ENCODE measurements around the gene FCRLB.
"Not testable (repeated sequence)": the region's sequence is repeated elsewhere in the genome, so short reads cannot be mapped to it uniquely, and the experiment has no call there.

Gene FCRLB

GRCh38 chr1:161720422-161720821, 922 bp upstream of the FCRLB start:
- no peak for DNase-seq (ENCODE audit: low read depth in 2 of 2)

- DNase-seq (ENCODE audit: low read depth in 2 of 2), result no peak
Measured at GRCh38 chr1:161721738-161722343, 497 bp downstream of the FCRLB start.

DNA sequence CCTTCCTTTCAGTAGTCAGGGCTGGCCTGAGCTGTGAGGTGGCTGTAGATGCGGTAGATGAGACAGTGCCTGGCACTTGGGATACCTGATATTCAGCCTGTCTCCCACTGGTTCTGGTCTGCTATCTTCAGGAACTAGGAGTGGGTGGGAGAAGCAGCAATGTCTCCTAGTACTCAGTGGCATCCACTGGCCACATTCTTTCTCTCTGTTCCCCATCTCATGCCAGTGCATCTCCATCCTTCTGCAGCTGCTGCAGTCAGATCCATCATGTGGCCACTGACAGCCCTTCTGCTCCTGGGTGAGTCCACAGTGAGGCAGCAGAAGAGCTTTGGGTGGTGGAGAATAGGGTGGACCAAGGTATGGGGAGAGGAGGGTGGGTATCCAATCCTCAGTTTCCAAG, 1.1 kb downstream of the FCRLB start:
- no peak for DNase-seq (ENCODE audit: low read depth in 2 of 2)

GRCh38 chr1:161723459-161724141, 2.3 kb downstream of the FCRLB start:
- DNase-seq (ENCODE audit: low read depth in 2 of 2), result no peak

- not testable (repeated sequence) for DNase-seq (ENCODE audit: low read depth in 2 of 2)
Measured at GRCh38 chr1:161725258-161725907, 4.0 kb downstream of the FCRLB start.

DNA sequence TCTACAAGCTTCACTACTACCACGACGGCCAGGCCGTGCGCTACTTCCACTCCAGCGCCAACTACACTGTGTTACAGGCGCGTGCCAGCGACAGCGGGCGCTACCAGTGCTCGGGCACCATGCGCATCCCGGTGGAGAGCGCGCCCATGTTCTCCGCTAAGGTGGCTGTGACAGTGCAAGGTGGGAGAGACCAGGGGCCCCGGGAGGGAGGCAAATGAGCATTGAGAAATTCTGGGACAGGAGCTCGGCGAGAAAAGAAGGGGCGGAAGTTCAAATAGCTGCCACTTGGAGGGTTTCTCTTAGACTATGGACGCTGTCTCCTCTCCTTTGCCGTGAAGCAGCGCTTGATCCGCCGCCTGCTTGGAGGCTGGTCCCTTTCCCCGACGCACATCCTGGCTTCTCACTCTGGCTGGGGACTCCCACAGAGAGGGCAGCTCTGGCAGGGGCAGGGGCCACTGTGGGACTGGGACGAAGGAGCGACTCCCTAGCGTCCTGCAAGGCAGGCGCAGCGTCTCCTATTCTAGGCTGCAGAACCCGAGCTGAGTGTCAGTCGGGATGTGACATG, 4.6 kb downstream of the FCRLB start:
- DNase-seq (ENCODE audit: low read depth in 2 of 2), result peak in 1 of 2 experiments; percentile 8

- DNase-seq (ENCODE audit: low read depth in 2 of 2), result peak; percentile 44 to 57
Measured at GRCh38 chr1:161726473-161727255, 5.3 kb downstream of the FCRLB start.

DNA sequence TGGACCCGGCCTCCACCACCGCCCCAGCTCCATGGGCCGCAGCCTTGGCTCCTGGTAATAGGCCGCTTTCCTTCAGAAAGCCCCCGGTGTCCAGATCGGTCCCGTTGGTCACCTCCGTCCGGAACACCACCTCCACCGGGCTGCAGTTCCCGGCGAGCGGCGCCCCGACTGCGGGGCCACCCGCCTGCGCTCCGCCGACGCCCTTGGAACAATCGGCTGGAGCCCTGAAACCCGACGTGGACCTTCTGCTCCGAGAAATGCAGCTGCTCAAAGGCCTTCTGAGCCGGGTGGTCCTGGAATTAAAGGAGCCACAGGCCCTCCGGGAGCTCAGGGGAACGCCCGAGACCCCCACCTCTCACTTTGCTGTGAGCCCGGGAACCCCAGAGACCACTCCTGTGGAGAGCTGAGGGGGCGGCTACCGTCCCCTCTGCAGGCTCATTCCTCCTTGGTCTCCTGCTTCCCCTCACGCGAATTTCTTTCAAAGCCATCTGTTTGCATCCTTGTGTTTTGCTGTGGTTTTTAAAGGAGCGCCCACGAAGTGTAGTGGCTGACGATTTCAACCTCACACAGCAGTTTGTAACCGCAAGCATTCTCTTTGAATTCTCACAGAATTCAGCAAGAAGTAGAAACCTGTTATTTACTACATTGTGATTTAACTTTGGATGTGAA, 6.0 kb downstream of the FCRLB start:
- DNase-seq (ENCODE audit: low read depth in 2 of 2), result no peak

GRCh38 chr1:161728376-161729226, 7.3 kb downstream of the FCRLB start:
- DNase-seq (ENCODE audit: low read depth in 2 of 2), result no peak

- DNase-seq (ENCODE audit: low read depth in 2 of 2), result peak in 1 of 2 experiments; percentile 18
Measured at GRCh38 chr1:161730050-161730564, 8.8 kb downstream of the FCRLB start.

DNA sequence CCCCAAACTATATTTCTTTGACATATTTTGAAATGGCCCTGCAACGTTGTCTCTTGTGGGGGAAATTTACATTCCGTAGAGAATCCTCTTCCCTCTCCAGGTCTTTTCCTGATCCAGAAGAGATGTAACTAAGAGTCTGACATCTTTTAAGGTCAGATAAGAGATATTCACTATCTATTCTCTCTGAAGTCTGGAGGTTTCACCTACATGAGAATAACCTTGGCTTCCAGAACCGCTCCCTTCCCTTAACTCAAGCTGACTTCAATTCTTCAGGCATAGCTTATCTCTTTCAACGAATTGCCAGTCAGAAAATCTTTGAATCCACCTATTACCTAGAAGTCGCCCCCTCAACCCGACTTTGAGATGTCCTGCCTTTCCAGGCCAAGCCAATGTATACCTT, 9.9 kb downstream of the FCRLB start:
- no peak for DNase-seq (ENCODE audit: low read depth in 2 of 2)

GRCh38 chr1:161731981-161732718, 10.8 kb downstream of the FCRLB start:
- DNase-seq (ENCODE audit: low read depth in 2 of 2), result no peak

GRCh38 chr1:161733526-161733925, 12.2 kb downstream of the FCRLB start:
- DNase-seq (ENCODE audit: low read depth in 2 of 2), result no peak

- no peak for DNase-seq (ENCODE audit: low read depth in 2 of 2)
Measured at GRCh38 chr1:161735837-161736236, 14.5 kb downstream of the FCRLB start.

GRCh38 chr1:161736335-161736969, 15.1 kb downstream of the FCRLB start:
- DNase-seq (ENCODE audit: low read depth in 2 of 2), result no peak

DNA sequence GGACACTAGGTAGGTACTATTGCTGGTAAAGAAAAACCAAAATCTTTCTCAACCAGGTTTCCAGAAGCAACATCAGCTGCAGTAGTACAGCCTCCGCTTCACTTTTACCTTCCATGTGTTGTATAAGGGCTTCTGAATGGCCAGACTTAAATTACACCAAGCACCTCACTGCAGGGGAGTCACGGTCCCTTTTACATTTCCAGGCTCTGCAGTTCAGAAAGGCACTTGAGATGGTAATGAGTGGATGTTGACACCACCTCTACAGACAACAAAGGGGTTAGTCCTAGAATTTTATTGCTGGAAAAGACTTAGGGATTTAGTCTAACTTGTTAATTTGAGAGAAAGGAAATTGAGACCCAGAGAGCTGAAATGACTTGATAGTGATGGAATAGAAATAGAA, 16.3 kb downstream of the FCRLB start:
- DNase-seq (ENCODE audit: low read depth in 2 of 2), result no peak

GRCh38 chr1:161738627-161739287, 17.4 kb downstream of the FCRLB start:
- DNase-seq (ENCODE audit: low read depth in 2 of 2), result no peak

DNA sequence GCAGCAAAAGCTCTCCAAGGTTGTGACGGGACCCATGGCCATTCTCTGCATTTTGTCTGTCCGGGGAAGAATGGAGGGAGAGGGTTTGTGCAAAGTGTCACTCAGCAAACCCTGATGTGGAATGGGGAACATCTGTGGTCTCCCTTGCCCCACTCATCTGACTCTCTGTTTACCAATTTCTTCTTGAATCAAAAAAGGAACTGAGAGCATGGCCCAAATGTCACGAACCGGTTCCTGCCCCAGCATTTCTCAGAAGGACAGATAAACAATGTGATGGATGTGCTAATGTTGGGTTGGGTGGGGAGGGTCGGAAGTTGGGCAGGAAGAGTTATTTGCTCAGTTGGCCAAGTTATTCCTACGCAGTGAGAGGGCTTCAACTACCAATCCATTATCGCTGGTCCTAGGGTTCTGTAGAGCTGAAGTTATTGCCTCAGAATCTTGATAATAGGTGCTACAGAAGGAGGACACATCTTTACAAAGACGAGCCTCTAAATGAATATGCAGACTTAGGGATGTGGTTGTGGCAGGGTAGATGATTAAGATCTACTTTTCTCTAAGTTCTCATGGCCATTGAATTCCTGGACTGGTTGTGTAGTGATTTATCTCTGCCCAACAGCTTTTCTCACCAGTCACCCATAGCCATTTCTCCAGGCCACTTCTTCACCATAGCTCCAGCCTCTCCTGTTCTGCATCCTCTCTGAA, 18.7 kb downstream of the FCRLB start:
- DNase-seq (ENCODE audit: low read depth in 2 of 2), result no peak

All from stimulated activated CD4-positive, alpha-beta T cell treated with anti-CD3 and anti-CD28 coated beads, Interleukin-12 subunit alpha, Interleukin-12 subunit beta, amount 100 ng/mL, for 24 hours (primary cell).